ENCODE measurements around the gene APOBEC3A.

DNA sequence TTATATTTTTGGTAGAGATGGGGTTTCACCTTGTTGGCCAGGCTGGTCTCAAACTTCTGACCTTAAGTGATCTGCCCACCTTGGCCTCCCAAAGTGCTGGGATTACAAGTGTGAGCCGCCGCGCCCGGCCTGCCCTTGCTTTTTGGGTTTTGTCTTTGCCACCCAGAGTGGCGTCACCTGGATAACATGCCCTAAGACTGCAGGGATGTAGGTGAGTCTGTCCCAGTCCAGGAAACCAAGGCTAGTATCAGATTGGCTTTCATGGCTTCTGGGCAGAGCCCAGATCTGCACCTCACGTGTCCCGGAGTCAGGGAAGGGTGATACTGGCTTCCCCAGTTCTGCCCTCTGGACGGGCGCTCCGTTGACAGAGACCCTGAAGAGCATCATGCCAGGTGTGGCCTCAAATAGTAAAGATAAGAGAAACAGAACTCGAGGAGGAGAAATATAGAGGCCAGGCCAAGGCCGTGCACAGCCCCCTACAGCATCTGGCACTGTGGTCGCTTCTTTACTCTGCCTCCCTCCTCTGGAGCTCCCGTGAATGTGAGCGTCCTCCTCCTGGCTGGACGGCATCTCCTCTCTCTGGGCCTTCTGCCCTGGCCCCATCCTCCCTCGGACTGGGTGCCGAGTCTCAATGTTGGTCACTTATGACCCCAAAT is 16.9 kb downstream of the APOBEC3A start:
- TF ChIP-seq, protein P1, sequence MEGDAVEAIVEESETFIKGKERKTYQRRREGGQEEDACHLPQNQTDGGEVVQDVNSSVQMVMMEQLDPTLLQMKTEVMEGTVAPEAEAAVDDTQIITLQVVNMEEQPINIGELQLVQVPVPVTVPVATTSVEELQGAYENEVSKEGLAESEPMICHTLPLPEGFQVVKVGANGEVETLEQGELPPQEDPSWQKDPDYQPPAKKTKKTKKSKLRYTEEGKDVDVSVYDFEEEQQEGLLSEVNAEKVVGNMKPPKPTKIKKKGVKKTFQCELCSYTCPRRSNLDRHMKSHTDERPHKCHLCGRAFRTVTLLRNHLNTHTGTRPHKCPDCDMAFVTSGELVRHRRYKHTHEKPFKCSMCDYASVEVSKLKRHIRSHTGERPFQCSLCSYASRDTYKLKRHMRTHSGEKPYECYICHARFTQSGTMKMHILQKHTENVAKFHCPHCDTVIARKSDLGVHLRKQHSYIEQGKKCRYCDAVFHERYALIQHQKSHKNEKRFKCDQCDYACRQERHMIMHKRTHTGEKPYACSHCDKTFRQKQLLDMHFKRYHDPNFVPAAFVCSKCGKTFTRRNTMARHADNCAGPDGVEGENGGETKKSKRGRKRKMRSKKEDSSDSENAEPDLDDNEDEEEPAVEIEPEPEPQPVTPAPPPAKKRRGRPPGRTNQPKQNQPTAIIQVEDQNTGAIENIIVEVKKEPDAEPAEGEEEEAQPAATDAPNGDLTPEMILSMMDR (IDR thresholded peaks at IDR 0.05) = no peak
- no peak for TF ChIP-seq POLR2A (IDR thresholded peaks at IDR 0.05)
